Pancreas (tissue), 10 donors: ENCODE measurements around the gene CCDC121. TPM values are rescaled to one million over a fixed set of nuclear protein-coding genes. Genes with fewer than 3 reads are reported as not detected.
"Not testable (repeated sequence)": the region's sequence is repeated elsewhere in the genome, so short reads cannot be mapped to it uniquely, and the experiment has no call there.

Source experiments
- ATAC-seq, 4 donors: fragments of 200-7000 bp; cut with Tn5 transposase; one replicate each; pipeline versions ENCODE4 v1.8.0 to v1.9.1; 2020; ENCODE audit warnings: mild to moderate bottlenecking in 4 of 4, moderate library complexity in 4 of 4
- DNase-seq, 6 donors: peaks; one replicate each; pipeline ENCODE4 v3.0.0-alpha.2; 2020
- FAIRE-seq: peaks from 2 replicates; lab custom pipeline; 2012; peaks lifted over from hg19 to GRCh38; lab: Jason Lieb, UNC
- H3K27ac ChIP-seq, 4 donors: fragments of 200-600 bp; sonication (generic); 1 replicate in 3 of 4; 2 replicates in 1 of 4; pipeline versions ENCODE4 v1.5.0 to v1.8.0; 2020
- H3K27me3 ChIP-seq, 4 donors: fragments of 200-600 bp; one replicate each; pipeline ENCODE4 v1.8.0; 2021
- H3K36me3 ChIP-seq, 3 donors: fragments of 200-600 bp; sonication (generic) in 1 of 3; one replicate each; pipeline versions ENCODE4 v1.5.0 to v1.8.0; 2020 to 2021
- H3K4me1 ChIP-seq, 3 donors: fragments of 200-600 bp; one replicate each; pipeline ENCODE4 v1.8.0; 2021
- H3K4me3 ChIP-seq, 4 donors: fragments of 200-600 bp; sonication (generic) in 2 of 4; one replicate each; pipeline versions ENCODE4 v1.5.0 to v1.8.0; 2020 to 2021
- H3K9me3 ChIP-seq, 4 donors: fragments of 200-600 bp; one replicate each; pipeline ENCODE4 v1.8.0; 2021
- CTCF ChIP-seq, 4 donors: fragments of 200-600 bp; sonication (generic) in 3 of 4; IDR thresholded peaks; one replicate each; pipeline versions ENCODE4 v1.5.0 to v1.8.0; 2021; ENCODE audit warnings: antibody characterized with exemption in 4 of 4
- WGBS, 2 donors: extraction: QIAGEN DNeasy Blood & Tissue Kit; methylation state at CpG; one replicate each; pipeline ENCODE4 v1.1.7; 2013; 5-methylcytosine and 5-hydroxymethylcytosine counted together
- intact Hi-C, 3 donors: fragments of 100-400 bp; cut with DNase I; formaldehyde crosslinking; loops; one replicate each; pipeline versions ENCODE4 v1.11.1 to v1.14.2; 2022
- polyA plus RNA-seq, 2 donors: library from polyadenylated mRNA; stranded (reverse); fragments of 200-250 nt; gene quantifications; one replicate each; pipeline ENCODE4 v1.2.3, GENCODE V29; 2013
- total RNA-seq, 6 donors: library from RNA; stranded (reverse); fragmentation: NEBNext Ultra II Directional in 4 of 6; extraction: Animal tissue kit (Norgen Biotek cat#: 25700) in 4 of 6; gene quantifications; one replicate each; pipeline versions ENCODE4 v1.2.1 to v1.2.4, GENCODE V29; 2021 to 2023
- donor health status: healthy with polysubstance abuse.
- donor health status: DM: no; HTN: no; CAD: no; lungs with moderate emphysema.
- donor health status: DM: no; HTN: no; CAD: no.
- donor health status: control.
- donor health status: control.
- donor health status: Bipolar disorder and iron deficiency.
- donor health status: DM: yes; HTN: yes; CAD: no.
- donor health status: DM: no; HTN: no; CAD: no.
- donor health status: DM: no; HTN: no; CAD: no.
- donor health status: DM: yes; HTN: yes; CAD: no.

Gene CCDC121
- total and polyA plus RNA-seq, 8 donors = 1.1 to 3.1 (median 1.8) TPM

GRCh38 chr2:27627963-27628766, 647 bp downstream of the CCDC121 start:
- WGBS, 2 donors = 2 to 4% methylated on average over 19 to 21 of the region's 21 CpGs
- peak; percentile 51 to 71 (median 68) for ATAC-seq

GRCh38 chr2:27626921-27627320, 1.9 kb downstream of the CCDC121 start:
- H3K36me3 ChIP-seq, DNase-seq, ATAC-seq, H3K9me3 ChIP-seq, H3K4me3 ChIP-seq, intact Hi-C loops, H3K27ac ChIP-seq, FAIRE-seq, H3K27me3 ChIP-seq: not testable (repeated sequence)
- peaks cover 0 to 17% (median 4%) of the 10 kb centered on the region in 3 donors for H3K4me1 ChIP-seq
- WGBS, 2 donors = 75 to 78% methylated on average over 3 of the region's 3 CpGs

More at GRCh38 chr2:27627963-27628766, 647 bp downstream of the CCDC121 start:
- Histone ChIP-seq H3K27me3 (no peaks in the 10 kb centered on the region), H3K4me1 (peaks cover 0 to 17% (median 4%) of the 10 kb centered on the region in 3 donors), H3K27ac (peak overlapping the region; percentile 16 to 77 (median 48)), H3K9me3 (no peaks in the 10 kb centered on the region), H3K36me3 (peaks cover 0 to 3% (median 2%) of the 10 kb centered on the region in 3 donors), H3K4me3 (peak overlapping the region; percentile 63 to 85 (median 77))
- no peak for TF ChIP-seq CTCF (IDR thresholded peaks at IDR 0.05)
- DNase-seq (peak in 1 of 6 donors; percentile 62), FAIRE-seq (no peak)
- intact Hi-C loops = no loop called here

DNA sequence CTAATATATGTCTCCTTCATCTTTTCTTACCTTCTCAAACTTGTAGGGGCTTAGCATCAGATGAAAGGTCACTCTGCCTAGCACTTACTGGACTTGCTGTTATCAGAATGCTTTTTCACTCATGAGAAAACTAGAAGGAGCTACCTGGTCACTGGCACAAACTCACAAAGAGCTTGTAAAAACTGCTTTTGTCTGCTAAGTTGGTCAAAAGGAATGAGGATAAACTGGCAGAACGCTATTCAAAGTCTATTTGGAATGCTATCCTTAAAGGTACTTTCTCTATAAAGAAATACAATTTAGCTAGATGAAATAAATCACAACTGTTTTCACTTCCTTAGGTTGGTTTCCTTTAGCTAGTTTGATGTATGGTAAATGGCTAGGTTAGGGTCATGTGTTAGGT, 2.5 kb downstream of the CCDC121 start:
- H3K27ac ChIP-seq, FAIRE-seq, DNase-seq, H3K4me3 ChIP-seq, ATAC-seq, H3K9me3 ChIP-seq, H3K27me3 ChIP-seq, H3K36me3 ChIP-seq, intact Hi-C loops: not testable (repeated sequence)
- 86 to 97% methylated on average over 1 of the region's 1 CpG for WGBS, 2 donors
- peaks cover 0 to 17% (median 4%) of the 10 kb centered on the region in 3 donors for H3K4me1 ChIP-seq

DNA sequence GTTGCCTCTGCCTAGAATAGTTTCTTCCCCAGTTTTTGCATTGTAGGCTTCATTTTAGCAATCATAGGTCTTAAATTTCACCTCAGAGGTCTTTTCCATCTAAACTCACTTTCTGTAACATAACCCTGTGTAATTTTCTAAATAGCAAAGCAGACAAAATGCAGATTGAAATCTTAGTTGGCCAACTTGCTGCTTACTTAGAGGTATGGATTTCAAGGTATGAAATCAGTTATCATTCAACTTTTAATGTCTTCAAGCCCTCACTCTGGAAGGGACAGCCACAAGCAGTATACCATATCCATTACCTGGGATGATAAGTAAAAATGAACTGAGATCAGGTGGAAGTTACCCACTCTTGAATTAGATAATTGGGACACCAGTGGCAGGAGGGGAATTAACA, 3.9 kb downstream of the CCDC121 start:
- TF ChIP-seq CTCF (IDR thresholded peaks at IDR 0.05) = no peak
- intact Hi-C loops = no loop called here
- ATAC-seq (no peak), FAIRE-seq (no peak), DNase-seq (no peak)
- H3K27ac ChIP-seq = no peak overlapping the region
- no peaks in the 10 kb centered on the region for H3K27me3 ChIP-seq
- H3K4me3 ChIP-seq = no peak overlapping the region
- H3K4me1 ChIP-seq = peaks cover 0 to 13% (median 4%) of the 10 kb centered on the region in 3 donors
- H3K9me3 ChIP-seq = no peaks in the 10 kb centered on the region
- peaks cover 0 to 11% (median 0%) of the 10 kb centered on the region in 3 donors for H3K36me3 ChIP-seq

DNA sequence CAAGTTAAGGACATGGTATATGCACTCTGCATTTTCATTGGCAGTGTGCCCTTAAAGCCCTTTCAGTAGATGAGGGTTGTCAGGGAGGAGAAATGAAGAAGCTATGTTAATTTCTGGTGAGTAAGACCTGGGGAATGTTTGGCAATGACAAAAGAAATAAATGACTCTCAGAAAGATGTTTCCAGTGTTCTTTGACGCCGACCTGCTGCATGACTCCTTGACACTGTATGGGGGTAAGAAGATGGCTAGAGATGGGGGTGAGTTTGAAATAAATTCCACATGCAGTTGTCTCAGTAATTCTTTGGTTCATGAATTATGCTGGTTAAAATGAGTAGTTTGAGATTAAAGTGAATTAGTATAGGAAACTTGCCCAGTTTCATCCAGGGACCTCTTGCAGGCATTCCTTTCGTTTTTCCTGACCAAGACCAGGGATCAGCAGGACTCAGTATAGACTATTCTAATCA, 5.9 kb downstream of the CCDC121 start:
- no peak for TF ChIP-seq CTCF (IDR thresholded peaks at IDR 0.05)
- DNase-seq (no peak), FAIRE-seq (no peak), ATAC-seq (no peak)
- Histone ChIP-seq H3K36me3 (peaks cover 0 to 18% (median 0%) of the 10 kb centered on the region in 3 donors), H3K4me3 (no peak overlapping the region), H3K4me1 (peaks cover 0 to 4% (median 2%) of the 10 kb centered on the region in 3 donors), H3K27ac (no peak overlapping the region), H3K27me3 (no peaks in the 10 kb centered on the region), H3K9me3 (no peaks in the 10 kb centered on the region)
- 72 to 73% methylated on average over 3 of the region's 3 CpGs for WGBS, 2 donors
- intact Hi-C loops = no loop called here

- ATAC-seq (no peak), FAIRE-seq (no peak), DNase-seq (no peak)
- Histone ChIP-seq H3K4me3 (no peak overlapping the region), H3K27me3 (no peaks in the 10 kb centered on the region), H3K4me1 (no peaks in the 10 kb centered on the region), H3K36me3 (peaks cover 0 to 30% (median 4%) of the 10 kb centered on the region in 3 donors), H3K9me3 (no peaks in the 10 kb centered on the region), H3K27ac (no peak overlapping the region)
- intact Hi-C loops = no loop called here
- no peak for TF ChIP-seq CTCF (IDR thresholded peaks at IDR 0.05)
- 81 to 84% methylated on average over 1 of the region's 1 CpG for WGBS, 2 donors
Observed at GRCh38 chr2:27621524-27621923, 7.3 kb downstream of the CCDC121 start.
